IMR-90 (cell line): Measurements from ENCODE around the gene DPF3. TPM values are rescaled to one million over a fixed set of nuclear protein-coding genes. Genes with fewer than 3 reads are reported as not detected.

Source experiments
- ATAC-seq: fragments of 200-7000 bp; cut with Tn5 transposase; 2 replicates; pipeline ENCODE4 v1.9.1; 2020; ENCODE audit warnings: low read depth, mild to moderate bottlenecking, moderate library complexity
- BruUV-seq: library from RNA; stranded (reverse); fragments of 400-500 nt; replicated peaks from 2 replicates; lab custom pipeline; 2021; lab: Mats Ljungman, UMichigan
- CTCF ChIA-PET: fragments of 300-600 bp; formaldehyde crosslinking; extraction: SDS; loops from one replicate; lab custom pipeline; 2021; ENCODE audit warnings: antibody characterized with exemption; lab: Yijun Ruan, JAX
- POLR2A ChIA-PET: fragments of 300-600 bp; sonication (Branson Sonifier 250); formaldehyde crosslinking; loops from one replicate; lab custom pipeline; 2022; ENCODE audit warnings: antibody characterized with exemption; ENCODE audit not compliant: unreplicated experiment; lab: Charles Lee
- DNase-seq: peaks from one replicate; pipeline ENCODE4 v3.0.0; 2013
- H2AFZ ChIP-seq: replicated peaks from 2 replicates; pipeline ENCODE3; 2013; ENCODE audit warnings: low read length, mild to moderate bottlenecking; ENCODE audit not compliant: poor library complexity
- H2AK5ac ChIP-seq: 2 replicates; pipeline ENCODE4 v1.6.1; 2013; ENCODE audit warnings: low read depth, low read length, inconsistent platforms
- H2AK9ac ChIP-seq: replicated peaks from 2 replicates; pipeline ENCODE3; 2013; ENCODE audit warnings: mild to moderate bottlenecking, low read depth, low read length, moderate library complexity; ENCODE audit not compliant: poor library complexity
- H2BK120ac ChIP-seq: 2 replicates; pipeline ENCODE4 v1.6.1; 2013; ENCODE audit warnings: low read depth, low read length, inconsistent platforms
- H2BK15ac ChIP-seq: 3 replicates; pipeline ENCODE4 v1.6.1; 2013; ENCODE audit warnings: low read depth, low read length, inconsistent platforms
- H2BK20ac ChIP-seq: 2 replicates; pipeline ENCODE4 v1.6.1; 2013; ENCODE audit warnings: low read depth, mild to moderate bottlenecking, inconsistent platforms, low read length, moderate library complexity
- H2BK5ac ChIP-seq: 2 replicates; pipeline ENCODE4 v1.6.1; 2013; ENCODE audit warnings: mild to moderate bottlenecking, low read depth, low read length, inconsistent platforms; ENCODE audit not compliant: poor library complexity, severe bottlenecking
- H3K14ac ChIP-seq: replicated peaks from 2 replicates; pipeline ENCODE4 v1.6.1; 2013; ENCODE audit warnings: low read depth, low read length, inconsistent platforms
- H3K18ac ChIP-seq: 2 replicates; pipeline ENCODE4 v1.6.1; 2013; ENCODE audit warnings: low read depth, low read length, control low read depth
- H3K23ac ChIP-seq: 2 replicates; pipeline ENCODE4 v1.6.1; 2013; ENCODE audit warnings: low read depth, low read length, inconsistent platforms
- H3K27ac ChIP-seq: 2 replicates; pipeline ENCODE4 v1.5.1; 2013; ENCODE audit warnings: mild to moderate bottlenecking, control low read depth, low read length; ENCODE audit not compliant: insufficient read depth
- H3K27me3 ChIP-seq: 2 replicates; pipeline ENCODE4 v1.6.1; 2013; ENCODE audit warnings: low read length; ENCODE audit not compliant: control insufficient read depth, insufficient read depth
- H3K36me3 ChIP-seq: 2 replicates; pipeline ENCODE4 v1.6.1; 2013; ENCODE audit warnings: low read length, mixed read lengths; ENCODE audit not compliant: control insufficient read depth, insufficient read depth
- H3K4ac ChIP-seq: 2 replicates; pipeline ENCODE4 v1.6.1; 2013; ENCODE audit warnings: low read depth, low read length, inconsistent platforms
- H3K4me1 ChIP-seq: 2 replicates; pipeline ENCODE4 v1.6.1; 2013; ENCODE audit warnings: low read length, mixed read lengths; ENCODE audit not compliant: control insufficient read depth, insufficient read depth
- H3K4me2 ChIP-seq: 2 replicates; pipeline ENCODE4 v1.6.1; 2013; ENCODE audit warnings: low read depth, mild to moderate bottlenecking, control low read depth, low read length, moderate library complexity
- H3K4me3 ChIP-seq: 2 replicates; pipeline ENCODE4 v1.5.1; 2013; ENCODE audit warnings: low read depth, mild to moderate bottlenecking, control low read depth, low read length, moderate library complexity; ENCODE audit not compliant: insufficient read depth
- H3K56ac ChIP-seq: 2 replicates; pipeline ENCODE4 v1.6.1; 2013; ENCODE audit warnings: low read length, inconsistent platforms; ENCODE audit not compliant: insufficient read depth; ENCODE audit errors: extremely low read depth
- H3K79me1 ChIP-seq, 2 experiments: 2 replicates each; pipeline ENCODE4 v1.6.1; 2013; ENCODE audit warnings: low read length in 2 of 2, inconsistent platforms in 1 of 2, low read depth in 1 of 2
- H3K9ac ChIP-seq: 2 replicates; pipeline ENCODE4 v1.6.1; 2013; ENCODE audit warnings: low read depth, low read length, control low read depth
- H3K9me1 ChIP-seq: 2 replicates; pipeline ENCODE4 v1.6.1; 2013; ENCODE audit warnings: low read length, inconsistent platforms; ENCODE audit not compliant: insufficient read depth
- H3K9me3 ChIP-seq: 2 replicates; pipeline ENCODE4 v1.6.1; 2013; ENCODE audit warnings: low read length; ENCODE audit not compliant: control insufficient read depth, insufficient read depth
- H4K20me1 ChIP-seq: 2 replicates; pipeline ENCODE4 v1.6.1; 2013; ENCODE audit warnings: low read length, inconsistent platforms; ENCODE audit not compliant: insufficient read depth
- H4K5ac ChIP-seq: 2 replicates; pipeline ENCODE4 v1.6.1; 2013; ENCODE audit warnings: mild to moderate bottlenecking, low read depth, low read length, control low read depth
- H4K8ac ChIP-seq, 2 experiments: 2 replicates each; pipeline ENCODE4 v1.6.1; 2013; ENCODE audit warnings: low read depth in 2 of 2, low read length in 2 of 2, control low read depth in 1 of 2, inconsistent platforms in 1 of 2
- H4K91ac ChIP-seq: 2 replicates; pipeline ENCODE4 v1.6.1; 2013; ENCODE audit warnings: low read depth, low read length, inconsistent platforms; ENCODE audit not compliant: insufficient read depth
- CHD1 ChIP-seq: IDR thresholded peaks from 2 replicates; pipeline ENCODE4 v1.6.1; 2012; ENCODE audit warnings: low read depth, low read length, improper control_type of control experiment
- FOS ChIP-seq: fragments of 150-350 bp; IDR thresholded peaks from 2 replicates; pipeline ENCODE4 v1.6.1; 2016; ENCODE audit warnings: low read depth, low read length
- RCOR1 ChIP-seq: IDR thresholded peaks from 2 replicates; pipeline ENCODE4 v1.6.1; 2012; ENCODE audit warnings: mild to moderate bottlenecking, low read length, improper control_type of control experiment; ENCODE audit not compliant: insufficient replicate concordance
- WGBS, 2 experiments: methylation state at CpG; one replicate each; pipeline versions ENCODE4 v1.1.5 to v1.1.7; 2013; ENCODE audit warnings: missing lambda C conversion rate in 2 of 2; ENCODE audit not compliant: insufficient read length in 1 of 2; ENCODE audit errors: extremely low coverage in 2 of 2; 5-methylcytosine and 5-hydroxymethylcytosine counted together
- dilution Hi-C: fragments of 300-500 bp; cut with HindIII; formaldehyde crosslinking; loops from one replicate; pipeline ENCODE4 v1.14.3; 2018; ENCODE audit warnings: low sequenced_read_pairs; ENCODE audit not compliant: unreplicated experiment
- in situ Hi-C: fragments of 300-500 bp; cut with MboI; formaldehyde crosslinking; loops from 3 replicates; pipeline ENCODE4 v1.14.3; 2019; ENCODE audit warnings: low sequenced_read_pairs, inconsistent platforms, mixed read lengths
- intact Hi-C: fragments of 100-400 bp; cut with micrococcal nuclease; formaldehyde crosslinking; loops from 2 replicates; pipeline ENCODE4 v1.10.0; 2022
- polyA plus RNA-seq, 3 experiments: library from polyadenylated mRNA; depleted of rRNA; stranded (reverse); fragments of >200 nt; gene quantifications; 2 replicates each; pipeline ENCODE4 v1.2.3, GENCODE V29; 2012; ENCODE audit warnings: low replicate concordance in 1 of 3
- total RNA-seq: library from RNA; depleted of rRNA; stranded (reverse); fragments of >200 nt; gene quantifications from 2 replicates; pipeline ENCODE4 v1.2.3, GENCODE V29; 2012
- TF ChIP-seq, protein P1 (sequence below): fragments of 150-350 bp; IDR thresholded peaks from 2 replicates; pipeline ENCODE4 v1.6.1; 2017; ENCODE audit warnings: mild to moderate bottlenecking, antibody characterized with exemption, low read length, low read depth
- TF ChIP-seq, protein P2 (sequence below): fragments of 150-350 bp; IDR thresholded peaks from 2 replicates; pipeline ENCODE4 v1.6.1; 2016; ENCODE audit warnings: low read depth, mild to moderate bottlenecking, low read length, moderate library complexity, borderline replicate concordance
- TF ChIP-seq, protein P3 (sequence below): conservative IDR thresholded peaks from 2 replicates; pipeline ENCODE4 v1.5.1; 2012; ENCODE audit warnings: mild to moderate bottlenecking, low read depth, low read length, improper control_type of control experiment

The DPF3 gene
- total and polyA plus RNA-seq, 2 of the 4 experiments (the other 2 are of a cell fraction): 30.5 to 32.8 TPM

DNA sequence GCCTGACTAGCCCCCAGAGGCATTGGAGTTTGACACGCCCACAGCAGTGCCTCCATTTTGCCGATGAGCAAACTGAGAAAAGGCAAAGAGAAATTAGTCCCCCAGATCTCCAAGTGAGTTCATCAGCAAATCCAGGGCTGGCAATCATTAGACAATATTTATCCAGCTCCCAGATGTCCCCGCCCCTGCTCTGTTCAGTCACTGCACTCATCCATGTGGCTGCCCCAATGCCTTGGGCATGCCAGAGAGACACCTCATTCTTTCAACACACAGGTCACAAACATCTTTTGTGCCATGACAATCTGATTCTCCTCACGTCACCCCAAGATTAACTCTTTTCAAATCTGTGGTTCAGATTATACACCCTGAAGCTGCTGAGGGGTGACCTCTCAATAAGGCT lies 43.5 kb downstream of the DPF3 start:
- Histone ChIP-seq H3K4me2 (no peak overlapping the region), H4K91ac (no peak overlapping the region), H2BK5ac (no peak overlapping the region), H3K9ac (no peak overlapping the region), H3K9me3 (no peaks in the 10 kb centered on the region), H3K4me1 (0 out of 2 replicates have a peak, but pooled peaks cover 2% of the 10 kb centered on the region), H2AK5ac (no peak overlapping the region), H2AK9ac (peak overlapping the region; percentile 53), H2AFZ (no peak overlapping the region), H2BK20ac (no peak overlapping the region), H3K14ac (peak overlapping the region; percentile 29; the same call in 1 of the 2 replicates), H3K27ac (no peak overlapping the region), H2BK120ac (no peak overlapping the region), H3K36me3 (peaks cover 2% of the 10 kb centered on the region; the same call in 1 of the 2 replicates), H3K18ac (no peak overlapping the region), H2BK15ac (no peak overlapping the region), H3K9me1 (peaks cover 6% of the 10 kb centered on the region; the same call in 1 of the 2 replicates), H3K4me3 (no peak overlapping the region), H4K5ac (no peak overlapping the region), H3K23ac (no peak overlapping the region), H3K4ac (no peak overlapping the region), H4K20me1 (peaks cover 26% of the 10 kb centered on the region), H3K56ac (no peak overlapping the region), H3K79me1 (peaks cover 43 to 73% of the 10 kb centered on the region in 2 experiments), H4K8ac (no peak overlapping the region), H3K27me3 (no peaks in the 10 kb centered on the region)
- POLR2A ChIA-PET: no interaction called here
- intact Hi-C loops: no loop called here
- TF ChIP-seq RCOR1 (no peak), FOS (no peak), CHD1 (no peak)
- TF ChIP-seq, protein P1, sequence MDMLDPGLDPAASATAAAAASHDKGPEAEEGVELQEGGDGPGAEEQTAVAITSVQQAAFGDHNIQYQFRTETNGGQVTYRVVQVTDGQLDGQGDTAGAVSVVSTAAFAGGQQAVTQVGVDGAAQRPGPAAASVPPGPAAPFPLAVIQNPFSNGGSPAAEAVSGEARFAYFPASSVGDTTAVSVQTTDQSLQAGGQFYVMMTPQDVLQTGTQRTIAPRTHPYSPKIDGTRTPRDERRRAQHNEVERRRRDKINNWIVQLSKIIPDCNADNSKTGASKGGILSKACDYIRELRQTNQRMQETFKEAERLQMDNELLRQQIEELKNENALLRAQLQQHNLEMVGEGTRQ: no peak
- TF ChIP-seq, protein P2, sequence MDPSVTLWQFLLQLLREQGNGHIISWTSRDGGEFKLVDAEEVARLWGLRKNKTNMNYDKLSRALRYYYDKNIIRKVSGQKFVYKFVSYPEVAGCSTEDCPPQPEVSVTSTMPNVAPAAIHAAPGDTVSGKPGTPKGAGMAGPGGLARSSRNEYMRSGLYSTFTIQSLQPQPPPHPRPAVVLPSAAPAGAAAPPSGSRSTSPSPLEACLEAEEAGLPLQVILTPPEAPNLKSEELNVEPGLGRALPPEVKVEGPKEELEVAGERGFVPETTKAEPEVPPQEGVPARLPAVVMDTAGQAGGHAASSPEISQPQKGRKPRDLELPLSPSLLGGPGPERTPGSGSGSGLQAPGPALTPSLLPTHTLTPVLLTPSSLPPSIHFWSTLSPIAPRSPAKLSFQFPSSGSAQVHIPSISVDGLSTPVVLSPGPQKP: no peak
- TF ChIP-seq, protein P3, sequence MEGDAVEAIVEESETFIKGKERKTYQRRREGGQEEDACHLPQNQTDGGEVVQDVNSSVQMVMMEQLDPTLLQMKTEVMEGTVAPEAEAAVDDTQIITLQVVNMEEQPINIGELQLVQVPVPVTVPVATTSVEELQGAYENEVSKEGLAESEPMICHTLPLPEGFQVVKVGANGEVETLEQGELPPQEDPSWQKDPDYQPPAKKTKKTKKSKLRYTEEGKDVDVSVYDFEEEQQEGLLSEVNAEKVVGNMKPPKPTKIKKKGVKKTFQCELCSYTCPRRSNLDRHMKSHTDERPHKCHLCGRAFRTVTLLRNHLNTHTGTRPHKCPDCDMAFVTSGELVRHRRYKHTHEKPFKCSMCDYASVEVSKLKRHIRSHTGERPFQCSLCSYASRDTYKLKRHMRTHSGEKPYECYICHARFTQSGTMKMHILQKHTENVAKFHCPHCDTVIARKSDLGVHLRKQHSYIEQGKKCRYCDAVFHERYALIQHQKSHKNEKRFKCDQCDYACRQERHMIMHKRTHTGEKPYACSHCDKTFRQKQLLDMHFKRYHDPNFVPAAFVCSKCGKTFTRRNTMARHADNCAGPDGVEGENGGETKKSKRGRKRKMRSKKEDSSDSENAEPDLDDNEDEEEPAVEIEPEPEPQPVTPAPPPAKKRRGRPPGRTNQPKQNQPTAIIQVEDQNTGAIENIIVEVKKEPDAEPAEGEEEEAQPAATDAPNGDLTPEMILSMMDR: no peak
- no TSS peak for BruUV-seq
- in situ Hi-C loops: no loop called here
- peak; percentile 35; the same call in 1 of the 2 replicates for ATAC-seq
- no peak for DNase-seq
- CTCF ChIA-PET: no interaction called here
- WGBS, 2 experiments: 100% methylated on average over 3 of the region's 4 CpGs; no CpG with 5 or more reads in 1 of the 2 experiments
- dilution Hi-C loops: no loop called here
